Measurements from ENCODE around the gene BOK. TPM values are rescaled to one million over a fixed set of nuclear protein-coding genes. Genes with fewer than 3 reads are reported as not detected.

Gene BOK
- total and polyA plus RNA-seq, 2 of the 13 experiments (the other 11 are each of a cell fraction or from before 2014, with no cell fraction given): 35.5 to 39.2 TPM

- no peak for TF ChIP-seq PLSCR1 (CRISPR knock-in tag; IDR thresholded peaks at IDR 0.05; ENCODE audit: borderline replicate concordance)
- no peak for TF ChIP-seq FOSL1 (CRISPR knock-in tag; IDR thresholded peaks at IDR 0.05; ENCODE audit: borderline replicate concordance)
- no peak for TF ChIP-seq ZNF598 (CRISPR knock-in tag; IDR thresholded peaks at IDR 0.05; ENCODE audit: borderline replicate concordance)
- TF ChIP-seq ZNF781 (CRISPR knock-in tag; IDR thresholded peaks at IDR 0.05; ENCODE audit: borderline replicate concordance, not compliant biosample characterization): peak; percentile 22
- no peak for TF ChIP-seq ZNF460 (CRISPR knock-in tag; IDR thresholded peaks at IDR 0.05; ENCODE audit: borderline replicate concordance)
- TF ChIP-seq ZNF691 (CRISPR knock-in tag; IDR thresholded peaks at IDR 0.05; ENCODE audit: borderline replicate concordance, low read depth): peak; percentile 53; the same call in 1 of the 2 replicates
- no peak for TF ChIP-seq BHLHE40 (IDR thresholded peaks at IDR 0.05; ENCODE audit: low read length)
- no peak for TF ChIP-seq CENPBD1 (CRISPR knock-in tag; IDR thresholded peaks at IDR 0.05; ENCODE audit: borderline replicate concordance, low read depth)
- TF ChIP-seq ZNF343 (CRISPR knock-in tag; IDR thresholded peaks at IDR 0.05): no peak
- no peak for TF ChIP-seq E2F5 (CRISPR knock-in tag; conservative IDR thresholded peaks at IDR 0.05)
- TF ChIP-seq CC2D1A (CRISPR knock-in tag; IDR thresholded peaks at IDR 0.05): no peak
- TF ChIP-seq ZNF24 (IDR thresholded peaks at IDR 0.05): no peak
- no peak for TF ChIP-seq ARID3A (IDR thresholded peaks at IDR 0.05; ENCODE audit: low read depth, low read length)
- TF ChIP-seq IRX3 (CRISPR knock-in tag; IDR thresholded peaks at IDR 0.05; ENCODE audit: borderline replicate concordance, low read depth): no peak; the same call in 1 of the 2 replicates
- 0 out of 2 replicates have a peak, but pooled peaks have one; percentile 36 for TF ChIP-seq ZBTB49 (CRISPR knock-in tag; IDR thresholded peaks at IDR 0.05; ENCODE audit: borderline replicate concordance)
- no peak for TF ChIP-seq SOX6 (IDR thresholded peaks at IDR 0.05)
- no peak for TF ChIP-seq SOX6 (CRISPR knock-in tag; IDR thresholded peaks at IDR 0.05)
- TF ChIP-seq ZNF326 (CRISPR knock-in tag; IDR thresholded peaks at IDR 0.05; ENCODE audit: borderline replicate concordance): no peak
- no peak for TF ChIP-seq MAF1 (CRISPR knock-in tag; IDR thresholded peaks at IDR 0.05; ENCODE audit: borderline replicate concordance)
- TF ChIP-seq SRY (CRISPR knock-in tag; IDR thresholded peaks at IDR 0.05): peak; percentile 55; the same call in 1 of the 2 replicates
- TF ChIP-seq NRL (CRISPR knock-in tag; IDR thresholded peaks at IDR 0.05; ENCODE audit: borderline replicate concordance): no peak
- no peak for TF ChIP-seq CEBPG (CRISPR knock-in tag; IDR thresholded peaks at IDR 0.05)
Measured at GRCh38 chr2:241558532-241559322, at the start of gene BOK (continued).
